Mammary epithelial cell (primary cell): ENCODE data around the gene SESTD1.

Experiments
- EZH2 ChIP-seq: IDR thresholded peaks from 2 replicates; pipeline ENCODE4 v1.6.1; 2012; ENCODE audit warnings: low read length, inconsistent platforms, borderline replicate concordance
- TF ChIP-seq, protein P1 (sequence below), 2 donors: IDR thresholded peaks in 1 of 2; conservative IDR thresholded peaks in 1 of 2; 2 replicates each; pipeline ENCODE4 v1.5.1; 2011 to 2012; ENCODE audit warnings: inconsistent platforms in 2 of 2, low read length in 2 of 2, mild to moderate bottlenecking in 2 of 2, control low read depth in 1 of 2, low read depth in 1 of 2; ENCODE audit not compliant: insufficient read depth in 1 of 2; ENCODE audit errors: extremely low read depth in 1 of 2

DNA sequence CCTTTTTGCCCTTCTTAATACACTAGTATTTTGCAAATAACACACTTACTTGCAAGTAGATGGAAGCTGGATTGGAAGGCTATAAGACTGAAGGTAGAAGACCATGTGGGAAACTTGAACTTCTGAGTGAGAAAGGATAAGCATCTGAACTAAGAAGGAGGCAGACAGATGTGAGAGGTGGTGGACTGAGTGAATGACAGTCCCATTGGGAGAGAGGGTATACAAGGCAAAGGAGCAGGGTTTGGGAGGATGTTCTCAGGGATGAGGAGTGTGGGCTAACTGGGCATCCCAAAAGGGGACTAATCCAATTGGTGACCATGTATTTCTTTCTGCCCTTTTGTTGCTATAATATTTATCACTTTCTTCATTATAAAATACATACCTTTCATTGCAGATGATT is 20.4 kb upstream of the SESTD1 start:
- TF ChIP-seq, protein P1, sequence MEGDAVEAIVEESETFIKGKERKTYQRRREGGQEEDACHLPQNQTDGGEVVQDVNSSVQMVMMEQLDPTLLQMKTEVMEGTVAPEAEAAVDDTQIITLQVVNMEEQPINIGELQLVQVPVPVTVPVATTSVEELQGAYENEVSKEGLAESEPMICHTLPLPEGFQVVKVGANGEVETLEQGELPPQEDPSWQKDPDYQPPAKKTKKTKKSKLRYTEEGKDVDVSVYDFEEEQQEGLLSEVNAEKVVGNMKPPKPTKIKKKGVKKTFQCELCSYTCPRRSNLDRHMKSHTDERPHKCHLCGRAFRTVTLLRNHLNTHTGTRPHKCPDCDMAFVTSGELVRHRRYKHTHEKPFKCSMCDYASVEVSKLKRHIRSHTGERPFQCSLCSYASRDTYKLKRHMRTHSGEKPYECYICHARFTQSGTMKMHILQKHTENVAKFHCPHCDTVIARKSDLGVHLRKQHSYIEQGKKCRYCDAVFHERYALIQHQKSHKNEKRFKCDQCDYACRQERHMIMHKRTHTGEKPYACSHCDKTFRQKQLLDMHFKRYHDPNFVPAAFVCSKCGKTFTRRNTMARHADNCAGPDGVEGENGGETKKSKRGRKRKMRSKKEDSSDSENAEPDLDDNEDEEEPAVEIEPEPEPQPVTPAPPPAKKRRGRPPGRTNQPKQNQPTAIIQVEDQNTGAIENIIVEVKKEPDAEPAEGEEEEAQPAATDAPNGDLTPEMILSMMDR (conservative IDR thresholded peaks at IDR 0.05 in 1 of 2, IDR thresholded peaks at IDR 0.05 in 1 of 2; ENCODE audit: extremely low read depth in 1 of 2, insufficient read depth in 1 of 2, low read depth in 1 of 2, low read length in 2 of 2): no peak
- no peak for TF ChIP-seq EZH2
